Heart left ventricle (tissue), 16 donors: Measurements from ENCODE around the gene MBP. TPM values are rescaled to one million over a fixed set of nuclear protein-coding genes. Genes with fewer than 3 reads are reported as not detected.
A peak's percentile ranks its signal among the peaks of the same experiment; 100 is the strongest.

Experiments
- ATAC-seq, 4 donors: fragments of 200-7000 bp; cut with Tn5 transposase; one replicate each; pipeline ENCODE4 v1.9.1; 2020 to 2022; ENCODE audit warnings: moderate library complexity in 4 of 4, mild to moderate bottlenecking in 3 of 4, moderate number of reproducible peaks in 1 of 4
- DNase-seq, 5 donors: peaks; one replicate each; pipeline ENCODE4 v3.0.0-alpha.2; 2020
- H3K27ac ChIP-seq, 12 donors: fragments of 200-600 bp; sonication (generic) in 4 of 12; one replicate each; pipeline versions ENCODE4 v1.5.0 to v1.8.0; 2016 to 2022; ENCODE audit warnings: mild to moderate bottlenecking in 2 of 12
- H3K27me3 ChIP-seq, 9 donors: fragments of 200-600 bp; sonication (generic) in 2 of 9; one replicate each; pipeline versions ENCODE4 v1.5.1 to v1.8.0; 2016 to 2022; ENCODE audit warnings: mild to moderate bottlenecking in 3 of 9
- H3K36me3 ChIP-seq, 9 donors: fragments of 200-600 bp; sonication (generic) in 2 of 9; one replicate each; pipeline versions ENCODE4 v1.5.0 to v1.8.0; 2018 to 2022; ENCODE audit warnings: mild to moderate bottlenecking in 2 of 9
- H3K4me1 ChIP-seq, 12 donors: fragments of 200-600 bp; sonication (generic) in 4 of 12; one replicate each; pipeline versions ENCODE4 v1.5.0 to v1.8.0; 2016 to 2022; ENCODE audit warnings: mild to moderate bottlenecking in 3 of 12
- H3K4me3 ChIP-seq, 12 donors: fragments of 200-600 bp; sonication (generic) in 4 of 12; one replicate each; pipeline versions ENCODE4 v1.5.0 to v1.8.0; 2017 to 2022; ENCODE audit warnings: mild to moderate bottlenecking in 9 of 12, moderate library complexity in 4 of 12
- H3K9me3 ChIP-seq, 12 donors: fragments of 200-600 bp; sonication (generic) in 4 of 12; one replicate each; pipeline versions ENCODE4 v1.5.0 to v1.8.0; 2016 to 2022; ENCODE audit warnings: mild to moderate bottlenecking in 1 of 12
- CTCF ChIP-seq, 12 donors: fragments of 200-600 bp; sonication (generic) in 4 of 12; IDR thresholded peaks; one replicate each; pipeline versions ENCODE4 v1.5.0 to v1.8.0; 2018 to 2022; ENCODE audit warnings: antibody characterized with exemption in 12 of 12, mild to moderate bottlenecking in 5 of 12
- POLR2A ChIP-seq, 2 donors: fragments of 450-650 bp; IDR thresholded peaks; one replicate each; pipeline ENCODE4 v1.6.1; 2017; ENCODE audit warnings: antibody characterized with exemption in 2 of 2, mild to moderate bottlenecking in 2 of 2, moderate library complexity in 2 of 2
- WGBS, 4 donors: extraction: QIAGEN DNeasy Blood & Tissue Kit in 2 of 4; methylation state at CpG; one replicate each; pipeline versions ENCODE4 v1.1.5 to v1.1.7; 2013 to 2018; 5-methylcytosine and 5-hydroxymethylcytosine counted together
- intact Hi-C, 10 donors: fragments of 100-400 bp; cut with DNase I; formaldehyde crosslinking; loops; one replicate each; pipeline versions ENCODE4 v1.11.1 to v1.14.2; 2022
- polyA plus RNA-seq, 2 donors: library from polyadenylated mRNA; stranded (reverse); fragments of 200-250 nt; gene quantifications; one replicate each; pipeline ENCODE4 v1.2.3, GENCODE V29; 2013
- total RNA-seq, 9 donors: library from RNA; depleted of rRNA in 2 of 9; stranded (reverse); fragments of >200 nt in 2 of 9; fragmentation: NEBNext Ultra II Directional in 3 of 9; extraction: Animal tissue kit (Norgen Biotek cat#: 25700) in 3 of 9; gene quantifications; one replicate each; pipeline versions ENCODE4 v1.1.0 to v1.2.4, GENCODE V29; 2016 to 2023
- donor health status: ischemic (EF 13 %, LVEDD 7.1; RV severe dilation, severe dysfunction).
- donor health status: healthy with polysubstance abuse.
- donor health status: DM: no; HTN: yes; CAD: no.
- donor health status: DM: no; HTN: no; CAD: no.
- donor health status: ischemic (EF 25% LVEDD 6.9; RV normal size, moderate dysfunction).
- donor health status: ischemic (EF 25% LVEDD 5.7; RV mildly dilated, moderate dysfunction).
- donor health status: healthy.
- donor health status: DM: yes; HTN: yes; CAD: no.
- donor health status: ischemic (EF 35%, LVEDD 5.7; RV mildly dilated, moderate dysfunction).
- donor health status: nonischemic (EF 11% LVEDD 7.7; RV severe dilation, severe dysfunction).
- donor health status: DM: yes; HTN: yes; CAD: no.
- donor health status: PGD.
- donor health status: ischemic (EF 29% LVEDD 5.4; RV normal size, mild dysfunction).
- donor health status: nonischemic (EF 23%, LVEDD 6.1; RV moderate dilation, normal function).

The MBP gene
- total and polyA plus RNA-seq, 11 donors = 7.7 to 93.0 (median 31.8) TPM

- H3K27me3 ChIP-seq = no peaks in the 10 kb centered on the region
- no peak overlapping the region for H3K27ac ChIP-seq
- H3K4me1 ChIP-seq = peaks cover 0 to 18% (median 0%) of the 10 kb centered on the region in 12 donors
- TF ChIP-seq CTCF (IDR thresholded peaks at IDR 0.05) (no peak), POLR2A (IDR thresholded peaks at IDR 0.05) (no peak)
- DNase-seq (no peak), ATAC-seq (peak in 3 of 4 donors; percentile 44 to 59 (median 46))
- H3K4me3 ChIP-seq = no peak overlapping the region
- intact Hi-C loops = no loop called here
- 47 to 78% (median 68%) methylated on average over 3 of the region's 3 CpGs for WGBS, 4 donors
- peaks cover 0 to 15% (median 8%) of the 10 kb centered on the region in 12 donors for H3K9me3 ChIP-seq
- H3K36me3 ChIP-seq = no peaks in the 10 kb centered on the region
These were observed 14.9 kb upstream of the MBP start for GRCh38 chr18:77147418-77147852.

- WGBS, 4 donors = 60 to 67% (median 64%) methylated on average over 14 to 16 of the region's 16 CpGs
- intact Hi-C loops = no loop called here
These were observed 13.9 kb upstream of the MBP start for GRCh38 chr18:77146249-77147080.

GRCh38 chr18:77145364-77145901 is 12.8 kb upstream of the MBP start:
- TF ChIP-seq CTCF (IDR thresholded peaks at IDR 0.05) (no peak), POLR2A (IDR thresholded peaks at IDR 0.05) (no peak)
- H3K4me3 ChIP-seq = no peak overlapping the region
- intact Hi-C loops = no loop called here
- ATAC-seq (no peak), DNase-seq (no peak)
- no peaks in the 10 kb centered on the region for H3K36me3 ChIP-seq
- 84 to 92% (median 88%) methylated on average over 11 of the region's 11 CpGs for WGBS, 4 donors
- H3K4me1 ChIP-seq = peaks cover 0 to 26% (median 0%) of the 10 kb centered on the region in 12 donors
- no peak overlapping the region for H3K27ac ChIP-seq
- peaks cover 0 to 18% (median 8%) of the 10 kb centered on the region in 12 donors for H3K9me3 ChIP-seq
- H3K27me3 ChIP-seq = no peaks in the 10 kb centered on the region

More at GRCh38 chr18:77146249-77147080, 13.9 kb upstream of the MBP start:
- TF ChIP-seq CTCF (IDR thresholded peaks at IDR 0.05) (no peak), POLR2A (IDR thresholded peaks at IDR 0.05) (no peak)
- ATAC-seq (no peak), DNase-seq (no peak)
- H3K4me1 ChIP-seq = peaks cover 0 to 18% (median 0%) of the 10 kb centered on the region in 12 donors
- peaks cover 0 to 18% (median 8%) of the 10 kb centered on the region in 12 donors for H3K9me3 ChIP-seq
- H3K27ac ChIP-seq = no peak overlapping the region
- no peak overlapping the region for H3K4me3 ChIP-seq
- no peaks in the 10 kb centered on the region for H3K36me3 ChIP-seq
- H3K27me3 ChIP-seq = no peaks in the 10 kb centered on the region

GRCh38 chr18:77144451-77145118 is 12.0 kb upstream of the MBP start:
- Histone ChIP-seq H3K4me3 (no peak overlapping the region), H3K9me3 (peaks cover 0 to 18% (median 8%) of the 10 kb centered on the region in 12 donors), H3K36me3 (no peaks in the 10 kb centered on the region), H3K4me1 (peaks cover 0 to 30% (median 0%) of the 10 kb centered on the region in 12 donors), H3K27me3 (no peaks in the 10 kb centered on the region), H3K27ac (no peak overlapping the region)
- ATAC-seq (no peak), DNase-seq (no peak)
- intact Hi-C loops = no loop called here
- WGBS, 4 donors = 65 to 81% (median 72%) methylated on average over 6 of the region's 6 CpGs
- TF ChIP-seq CTCF (IDR thresholded peaks at IDR 0.05) (no peak), POLR2A (IDR thresholded peaks at IDR 0.05) (no peak)
